Urinary bladder (tissue), 4 donors: ENCODE data around the gene SNRNP25. TPM values are rescaled to one million over a fixed set of nuclear protein-coding genes. Genes with fewer than 3 reads are reported as not detected.
"Not testable (repeated sequence)": the region's sequence is repeated elsewhere in the genome, so short reads cannot be mapped to it uniquely, and the experiment has no call there.

ENCODE experiments used
- DNase-seq: peaks from one replicate; pipeline ENCODE4 v3.0.0-alpha.2; 2015; ENCODE audit errors: extremely low spot score
- H3K27ac ChIP-seq: one replicate; pipeline ENCODE4 v1.5.1; 2013; ENCODE audit warnings: low read depth, mild to moderate bottlenecking, moderate library complexity
- H3K36me3 ChIP-seq: one replicate; pipeline ENCODE4 v1.6.1; 2013; ENCODE audit warnings: mild to moderate bottlenecking, moderate library complexity; ENCODE audit not compliant: insufficient read depth
- H3K4me1 ChIP-seq: one replicate; pipeline ENCODE4 v1.6.1; 2013; ENCODE audit warnings: mild to moderate bottlenecking, moderate library complexity; ENCODE audit not compliant: insufficient read depth
- H3K4me3 ChIP-seq: one replicate; pipeline ENCODE4 v1.5.1; 2013; ENCODE audit warnings: low read depth, low read length
- WGBS: extraction: QIAGEN DNeasy Blood & Tissue Kit; methylation state at CpG from one replicate; pipeline ENCODE4 v1.1.7; 2013; 5-methylcytosine and 5-hydroxymethylcytosine counted together
- polyA plus RNA-seq: library from polyadenylated mRNA; stranded (reverse); fragments of 200-250 nt; gene quantifications from one replicate; pipeline ENCODE4 v1.2.3, GENCODE V29; 2013
- total RNA-seq: library from RNA; depleted of rRNA; stranded (reverse); fragments of >200 nt; gene quantifications from one replicate; pipeline ENCODE4 v1.2.3, GENCODE V29; 2014
- donor health status: healthy with polysubstance abuse.
- donor health status: healthy.

Gene SNRNP25
- total and polyA plus RNA-seq, 2 donors = 9.5 to 29.5 TPM

DNA sequence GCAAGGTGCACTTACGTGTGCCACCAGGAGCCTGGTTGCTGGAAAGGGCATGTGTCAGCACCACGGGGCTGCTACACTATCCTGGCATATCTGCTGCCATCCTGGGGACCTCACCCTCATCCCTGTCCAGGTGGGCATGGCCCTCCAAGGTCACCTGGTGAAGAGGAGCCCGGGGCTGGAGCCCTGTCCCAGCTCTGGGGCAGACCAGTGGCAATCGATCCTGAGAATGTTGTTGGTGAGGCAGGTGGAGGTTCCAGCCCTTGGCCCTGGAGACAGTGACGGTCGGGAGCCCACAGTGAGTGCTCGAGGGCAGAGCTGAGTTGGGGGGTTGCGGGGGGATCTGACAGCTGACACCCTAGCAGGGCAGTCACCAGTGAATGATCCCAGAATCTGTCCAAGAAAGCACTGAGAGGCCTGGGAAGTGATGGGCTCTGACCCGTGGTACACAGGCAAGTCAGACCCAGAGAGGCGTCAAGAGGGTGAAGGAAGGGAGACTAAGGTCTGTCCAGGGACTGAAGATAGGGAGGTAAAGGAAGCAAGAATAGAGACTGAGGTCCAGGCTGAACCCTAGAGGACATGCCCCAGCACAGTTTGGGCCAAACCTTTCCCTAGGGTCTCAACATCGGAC lies 17.8 kb upstream of the SNRNP25 start:
- no peak for DNase-seq
- Histone ChIP-seq H3K4me3 (no peak overlapping the region), H3K36me3 (no peaks in the 10 kb centered on the region), H3K4me1 (no peaks in the 10 kb centered on the region), H3K27ac (no peak overlapping the region)
- 82% methylated on average over 11 of the region's 11 CpGs for WGBS

DNA sequence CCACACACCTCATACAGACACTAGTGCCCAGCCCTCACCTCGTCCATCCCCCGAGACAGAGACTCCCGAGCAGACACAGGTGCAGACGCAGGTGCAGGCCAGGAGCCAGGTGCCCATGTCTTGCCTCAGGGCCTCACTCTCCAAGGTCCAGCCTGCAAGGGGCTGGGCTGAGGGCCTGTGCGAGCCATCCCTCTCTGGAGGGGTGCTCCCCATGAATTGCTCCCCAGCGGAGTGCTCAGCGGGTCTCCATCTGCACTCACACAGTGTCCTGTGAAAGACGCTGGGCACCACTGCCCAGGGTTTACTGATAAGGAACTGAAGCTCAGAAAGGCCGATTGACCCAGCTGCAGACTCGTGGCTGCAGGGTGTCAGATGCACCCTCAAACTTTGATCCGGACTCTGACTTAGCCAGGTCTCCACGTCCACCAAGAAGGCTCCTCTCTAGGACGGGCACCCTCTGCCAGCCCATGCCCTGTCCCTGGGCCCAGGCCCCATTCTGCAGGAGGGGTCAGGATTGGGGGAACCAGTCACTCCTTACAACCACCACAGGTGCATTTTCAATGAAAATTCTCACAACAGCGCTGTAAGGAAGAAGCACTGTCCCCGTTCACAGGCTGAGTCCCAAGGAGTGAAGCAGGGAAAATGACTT lies 17.2 kb upstream of the SNRNP25 start:
- DNase-seq = no peak
- H3K36me3 ChIP-seq = no peaks in the 10 kb centered on the region
- WGBS = 89% methylated on average over 15 of the region's 15 CpGs
- H3K27ac ChIP-seq = no peak overlapping the region
- H3K4me3 ChIP-seq = no peak overlapping the region
- H3K4me1 ChIP-seq = no peaks in the 10 kb centered on the region

DNA sequence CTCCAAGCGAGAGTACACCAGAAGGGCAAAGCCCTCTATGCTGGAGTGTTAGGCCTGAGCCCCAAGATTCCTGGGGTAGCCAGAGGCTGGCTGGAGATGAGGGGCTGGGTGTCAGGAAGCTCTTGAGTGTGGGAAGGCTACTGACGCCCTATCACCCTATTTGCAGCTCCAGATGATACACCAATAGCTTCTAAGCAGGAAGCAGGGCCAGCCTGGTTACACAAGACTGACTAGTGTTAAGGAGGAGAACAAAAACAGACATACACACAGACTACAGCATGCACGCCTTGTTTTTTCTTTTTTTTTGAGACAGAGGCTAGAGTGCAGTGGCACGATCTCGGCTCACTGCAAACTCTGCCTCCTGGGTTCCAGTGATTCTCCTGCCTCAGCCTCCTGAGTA lies 16.1 kb upstream of the SNRNP25 start:
- Histone ChIP-seq H3K4me1 (no peaks in the 10 kb centered on the region), H3K27ac (no peak overlapping the region), H3K4me3 (no peak overlapping the region), H3K36me3 (no peaks in the 10 kb centered on the region)
- no peak for DNase-seq
- 90% methylated on average over 5 of the region's 5 CpGs for WGBS

DNA sequence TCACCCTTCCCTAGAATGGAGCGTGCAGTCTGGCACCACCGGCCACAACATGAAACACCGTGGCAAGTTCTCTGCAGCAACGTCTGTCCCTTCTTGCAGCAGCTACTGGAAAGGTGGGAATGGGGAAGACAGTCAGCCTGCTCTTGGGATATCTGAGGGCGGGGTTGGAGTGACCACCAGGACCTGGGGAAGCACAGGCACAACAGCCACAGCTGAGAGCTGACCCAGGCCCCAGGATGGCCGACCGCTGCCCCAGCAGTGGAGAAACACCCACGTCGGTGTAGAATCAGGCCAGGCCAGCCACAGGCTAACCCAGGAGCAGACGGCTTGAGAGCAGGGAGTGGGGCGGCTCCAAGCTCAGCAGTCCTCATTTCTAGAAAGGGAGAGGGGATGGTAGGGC lies 15.4 kb upstream of the SNRNP25 start:
- not testable (repeated sequence) for H3K36me3 ChIP-seq, H3K27ac ChIP-seq, DNase-seq, H3K4me3 ChIP-seq, H3K4me1 ChIP-seq
- WGBS = 74% methylated on average over 11 of the region's 11 CpGs

DNA sequence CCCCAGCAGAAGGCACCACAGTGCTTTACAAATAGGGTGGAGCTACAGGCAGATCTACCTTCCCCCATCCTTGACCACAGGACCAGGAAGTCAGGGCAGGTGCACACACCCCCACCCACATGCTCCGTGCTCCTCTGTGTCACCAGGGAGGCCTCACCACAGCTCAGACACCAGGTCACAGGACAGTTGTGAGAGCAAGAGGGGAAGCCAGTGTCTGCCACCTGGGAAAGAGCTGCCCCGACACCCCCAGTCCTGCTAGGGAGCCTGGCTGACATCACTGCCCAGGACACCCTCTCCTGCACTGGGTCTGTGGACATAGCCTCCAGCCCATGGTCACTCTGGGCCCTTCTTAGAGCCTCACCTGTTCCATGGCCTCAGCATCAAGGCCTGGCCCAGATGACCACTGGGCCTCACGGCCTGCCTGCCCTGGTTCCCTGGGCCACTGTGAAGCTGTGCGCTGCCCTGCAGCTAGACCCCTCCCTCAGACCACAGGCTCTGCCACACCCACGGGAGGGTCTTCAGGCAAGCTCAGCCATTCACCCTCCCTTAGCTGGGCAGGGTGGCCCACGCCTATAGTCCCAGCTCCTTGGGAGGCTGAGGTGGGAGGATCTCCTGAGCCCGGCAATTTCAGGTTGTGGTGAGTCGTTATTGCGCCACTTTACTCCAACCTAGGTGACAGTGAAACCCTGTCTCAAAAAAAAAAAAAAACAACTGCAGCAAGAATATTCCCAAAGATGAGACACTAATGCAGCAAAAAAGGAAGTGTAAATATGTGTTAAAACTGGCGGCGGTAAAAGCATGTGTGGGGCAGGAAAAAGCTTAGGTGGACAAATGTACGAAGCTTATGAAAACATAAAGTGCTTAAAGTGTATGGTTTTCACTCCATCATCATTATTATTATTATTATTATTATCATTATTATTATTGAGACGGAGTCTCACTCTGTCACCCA lies 14.4 kb upstream of the SNRNP25 start:
- DNase-seq = no peak
- Histone ChIP-seq H3K4me1 (no peaks in the 10 kb centered on the region), H3K4me3 (no peak overlapping the region), H3K27ac (no peak overlapping the region), H3K36me3 (no peaks in the 10 kb centered on the region)
- 83% methylated on average over 13 of the region's 13 CpGs for WGBS

DNA sequence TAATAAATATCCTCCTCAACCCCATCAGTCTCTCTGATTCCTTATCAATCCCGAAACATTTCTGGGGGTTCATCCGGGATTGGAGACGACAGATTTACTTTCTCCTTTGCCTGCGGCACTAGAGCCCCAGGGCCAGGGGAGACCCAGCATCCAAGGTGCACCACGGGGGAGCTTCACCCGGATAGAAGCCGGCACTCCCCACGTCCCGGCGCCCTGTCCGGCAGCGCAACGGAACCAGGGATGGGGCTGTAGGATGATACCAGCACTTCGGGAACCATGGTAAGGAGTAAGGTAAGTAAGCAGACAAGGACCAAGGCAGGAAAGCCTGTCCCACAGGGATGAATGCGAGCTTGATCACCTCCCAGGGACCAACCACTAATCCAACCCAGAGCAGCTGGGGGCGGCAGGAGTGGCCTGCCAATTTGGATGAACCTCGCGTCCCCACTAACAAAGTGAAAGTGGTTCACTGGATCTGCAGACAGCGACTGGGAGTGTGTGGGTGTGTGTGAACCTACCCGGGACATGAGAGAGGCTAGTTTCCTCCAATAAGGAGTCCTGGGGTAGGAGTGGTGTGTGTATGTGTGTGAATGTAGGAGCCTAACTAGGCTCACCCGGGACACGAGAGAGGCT lies 12.1 kb upstream of the SNRNP25 start:
- no peak for DNase-seq
- Histone ChIP-seq H3K27ac (no peak overlapping the region), H3K4me3 (no peak overlapping the region), H3K4me1 (no peaks in the 10 kb centered on the region), H3K36me3 (no peaks in the 10 kb centered on the region)
- WGBS = 89% methylated on average over 22 of the region's 22 CpGs

DNA sequence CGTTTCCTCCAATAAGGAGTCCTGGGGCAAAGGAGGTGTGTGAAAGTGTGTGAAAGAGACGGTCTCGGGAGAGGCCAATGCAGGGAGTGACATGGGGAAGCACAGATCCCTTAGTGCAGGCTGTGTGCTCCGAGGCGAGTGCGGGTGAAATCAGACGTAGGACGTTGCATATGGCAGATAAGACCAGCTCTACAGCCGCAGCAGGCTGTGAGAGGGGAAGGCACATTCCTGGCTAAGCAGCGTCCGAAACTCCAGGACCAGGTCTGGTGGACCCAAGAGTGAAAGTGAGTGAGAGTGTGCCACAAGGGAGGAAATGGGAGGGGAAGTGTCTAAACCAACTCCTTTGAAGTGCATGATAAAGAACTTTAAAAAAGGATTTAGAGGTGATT lies 11.6 kb upstream of the SNRNP25 start:
- H3K4me3 ChIP-seq = no peak overlapping the region
- 85% methylated on average over 11 of the region's 11 CpGs for WGBS
- H3K27ac ChIP-seq = no peak overlapping the region
- H3K4me1 ChIP-seq = no peaks in the 10 kb centered on the region
- no peak for DNase-seq
- H3K36me3 ChIP-seq = no peaks in the 10 kb centered on the region

DNA sequence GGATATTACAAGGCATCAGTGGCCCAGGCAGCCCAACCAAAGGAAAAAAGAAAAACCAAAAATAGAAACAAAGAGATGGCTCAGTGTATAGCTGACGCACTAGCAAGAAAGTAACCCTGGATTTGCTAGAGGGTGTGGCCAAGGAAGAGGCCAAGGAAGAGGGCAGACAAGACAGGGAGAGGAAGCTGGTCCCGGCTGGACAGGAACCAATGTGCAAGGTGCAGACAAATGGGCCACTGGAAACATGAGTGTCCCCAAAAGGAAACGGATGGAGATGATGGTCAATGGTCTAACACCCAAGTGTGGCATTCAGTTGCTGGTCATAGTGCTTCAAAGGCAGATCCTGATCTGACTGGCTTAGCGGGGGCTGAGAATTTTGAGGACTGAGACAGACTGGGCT lies 10.9 kb upstream of the SNRNP25 start:
- 82% methylated on average over 4 of the region's 4 CpGs for WGBS
- H3K36me3 ChIP-seq = no peaks in the 10 kb centered on the region
- H3K4me1 ChIP-seq = no peaks in the 10 kb centered on the region
- no peak for DNase-seq
- H3K4me3 ChIP-seq = no peak overlapping the region
- no peak overlapping the region for H3K27ac ChIP-seq

DNA sequence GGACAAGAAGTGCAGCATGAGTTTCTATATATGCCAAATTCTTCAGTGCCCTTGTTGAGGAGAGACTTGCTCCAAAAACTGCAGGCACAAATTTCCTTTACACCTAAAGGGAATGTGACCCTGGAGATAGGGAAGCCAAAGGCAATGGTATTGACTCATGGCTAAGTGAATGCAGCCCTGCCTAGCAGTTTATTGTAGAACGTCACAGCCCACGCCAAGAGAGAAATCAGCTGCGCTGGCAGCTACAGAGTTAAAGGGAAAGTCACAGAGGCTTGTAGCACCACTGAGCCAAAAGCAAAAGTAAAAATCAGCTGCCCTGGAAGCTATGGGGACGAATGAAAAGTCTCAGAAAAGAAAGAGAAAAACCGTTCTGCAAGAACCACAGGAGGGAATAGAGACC lies 10.3 kb upstream of the SNRNP25 start:
- H3K36me3 ChIP-seq = no peaks in the 10 kb centered on the region
- H3K4me3 ChIP-seq = no peak overlapping the region
- no peak for DNase-seq
- no peak overlapping the region for H3K27ac ChIP-seq
- WGBS = 77% methylated on average over 5 of the region's 5 CpGs
- H3K4me1 ChIP-seq = no peaks in the 10 kb centered on the region

DNA sequence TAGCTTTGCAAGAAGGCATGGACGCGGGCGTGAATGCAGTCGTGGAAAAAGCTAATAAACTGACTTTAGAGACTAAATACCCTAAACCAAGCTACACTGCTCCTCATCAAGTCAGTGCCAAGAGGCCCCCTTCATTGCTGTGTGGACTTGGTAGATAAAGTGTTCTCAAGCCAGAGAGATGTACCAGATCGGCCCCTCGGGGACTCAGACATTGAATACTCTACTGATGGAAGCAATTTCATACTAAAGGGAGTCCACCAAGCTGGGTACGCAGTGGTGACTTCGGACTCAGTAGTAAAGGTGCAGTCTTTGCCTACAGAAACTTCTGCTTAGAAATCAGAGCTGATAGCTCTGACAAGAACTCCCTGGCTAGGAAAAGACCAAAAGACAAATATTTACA lies 9.0 kb upstream of the SNRNP25 start:
- no peak overlapping the region for H3K27ac ChIP-seq
- no peaks in the 10 kb centered on the region for H3K36me3 ChIP-seq
- WGBS = 83% methylated on average over 8 of the region's 8 CpGs
- no peak for DNase-seq
- no peaks in the 10 kb centered on the region for H3K4me1 ChIP-seq
- no peak overlapping the region for H3K4me3 ChIP-seq

DNA sequence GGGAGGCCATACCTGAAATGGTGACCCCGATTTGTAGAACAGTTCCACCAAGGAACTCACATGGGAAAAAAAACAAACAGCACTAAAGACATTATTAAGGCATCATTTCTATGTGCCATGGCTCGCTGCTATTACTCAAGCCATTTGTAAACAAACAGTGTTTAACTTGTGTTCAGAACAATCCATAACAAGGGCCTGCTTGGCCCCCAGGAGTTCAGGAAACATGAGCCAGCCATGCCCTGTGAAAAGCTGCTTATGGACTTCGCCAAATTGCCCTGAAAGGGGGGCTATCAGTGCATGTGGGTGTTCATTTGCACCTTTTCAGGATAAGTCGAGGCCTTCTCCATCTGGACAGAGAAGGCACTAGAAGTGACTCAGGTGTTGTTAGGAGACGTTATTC lies 8.2 kb upstream of the SNRNP25 start:
- H3K36me3 ChIP-seq = no peaks in the 10 kb centered on the region
- no peaks in the 10 kb centered on the region for H3K4me1 ChIP-seq
- no peak overlapping the region for H3K4me3 ChIP-seq
- DNase-seq = no peak
- WGBS = 87% methylated on average over 5 of the region's 5 CpGs
- H3K27ac ChIP-seq = no peak overlapping the region

DNA sequence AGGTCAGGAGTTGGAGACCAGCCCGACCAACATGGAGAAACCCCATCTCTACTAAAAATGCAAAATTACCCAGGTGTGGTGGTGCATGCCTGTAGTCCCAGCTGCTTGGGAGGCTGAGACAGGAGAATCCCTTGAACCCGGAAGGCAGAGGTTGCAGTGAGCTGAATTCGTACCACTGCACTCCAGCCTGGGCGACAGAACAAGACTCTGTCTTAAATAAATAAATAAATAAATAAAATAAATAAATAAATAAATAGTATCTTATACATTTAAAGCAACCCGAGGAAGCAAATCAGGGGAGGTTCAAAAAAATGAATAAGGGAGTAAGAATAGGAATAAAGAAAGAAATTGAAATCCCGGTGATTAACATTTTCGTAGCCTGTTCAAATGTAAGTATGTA lies 7.1 kb upstream of the SNRNP25 start:
- H3K27ac ChIP-seq, H3K36me3 ChIP-seq, H3K4me3 ChIP-seq, H3K4me1 ChIP-seq, DNase-seq: not testable (repeated sequence)
- WGBS = 96% methylated on average over 7 of the region's 7 CpGs

DNA sequence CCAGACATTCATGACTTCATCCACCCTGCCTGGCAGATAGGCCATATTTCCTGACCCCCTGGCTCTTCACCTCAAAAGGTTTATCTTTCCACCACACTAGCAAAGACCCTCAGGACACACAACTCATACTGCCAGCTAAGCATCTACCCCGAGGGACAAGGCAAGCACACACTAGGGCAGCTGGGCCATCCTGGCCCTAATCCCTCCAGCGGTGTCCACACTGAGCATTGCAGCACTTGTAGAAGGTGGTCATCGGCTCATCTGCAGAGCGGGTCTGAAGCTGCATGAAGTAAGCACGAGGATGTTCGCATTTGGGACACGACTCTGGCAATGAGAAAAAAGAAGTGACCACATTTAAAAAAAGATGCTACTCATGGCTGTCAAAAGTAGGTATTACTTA lies 6.4 kb upstream of the SNRNP25 start:
- WGBS = 94% methylated on average over 7 of the region's 7 CpGs
- H3K4me1 ChIP-seq = no peaks in the 10 kb centered on the region
- H3K4me3 ChIP-seq = no peak overlapping the region
- no peak for DNase-seq
- no peak overlapping the region for H3K27ac ChIP-seq
- H3K36me3 ChIP-seq = no peaks in the 10 kb centered on the region
